GM21529 (cell line): Measurements from ENCODE around the gene IFIH1.
A peak's percentile ranks its signal among the peaks of the same experiment; 100 is the strongest.

Source experiments
- ATAC-seq: cut with Tn5 transposase; IDR thresholded peaks from one replicate; pipeline ENCODE4 v1.9.1; 2021; ENCODE audit not compliant: unreplicated experiment

The IFIH1 gene

GRCh38 chr2:162258686-162259085 is 59.8 kb downstream of the IFIH1 start:
- ATAC-seq, result no peak

- no peak for ATAC-seq
Observed at GRCh38 chr2:162258169-162258568, 60.3 kb downstream of the IFIH1 start.

- no peak for ATAC-seq
Observed at GRCh38 chr2:162257425-162257824, 61.1 kb downstream of the IFIH1 start.

- no peak for ATAC-seq
Observed at GRCh38 chr2:162256591-162256991, 61.9 kb downstream of the IFIH1 start.

- no peak for ATAC-seq
Observed at GRCh38 chr2:162254236-162254871, 64.1 kb downstream of the IFIH1 start.

GRCh38 chr2:162253435-162253834 is 65.0 kb downstream of the IFIH1 start:
- ATAC-seq, result no peak

- no peak for ATAC-seq
Observed at GRCh38 chr2:162252153-162252552, 66.3 kb downstream of the IFIH1 start.

GRCh38 chr2:162245781-162246180 is 72.7 kb downstream of the IFIH1 start:
- no peak for ATAC-seq

- no peak for ATAC-seq
Observed at GRCh38 chr2:162245061-162245460, 73.4 kb downstream of the IFIH1 start.

- no peak for ATAC-seq
Observed at GRCh38 chr2:162244541-162245031, 73.9 kb downstream of the IFIH1 start.

GRCh38 chr2:162243715-162244114 is 74.8 kb downstream of the IFIH1 start:
- ATAC-seq, result no peak

- ATAC-seq, result no peak
Observed at GRCh38 chr2:162243294-162243693, 75.2 kb downstream of the IFIH1 start, which contains the start of gene FAP. TSS of gene FAP (minus strand) at chr2:162243445. CDS start at chr2:162243327, 118 bp downstream.

GRCh38 chr2:162242586-162243280 is 75.8 kb downstream of the IFIH1 start:
- no peak for ATAC-seq

- no peak for ATAC-seq
Observed at GRCh38 chr2:162241571-162241970, 76.9 kb downstream of the IFIH1 start.

GRCh38 chr2:162234620-162235462 is 83.6 kb downstream of the IFIH1 start:
- ATAC-seq, result no peak

GRCh38 chr2:162233197-162233596 is 85.3 kb downstream of the IFIH1 start:
- ATAC-seq, result no peak

GRCh38 chr2:162232671-162233070 is 85.8 kb downstream of the IFIH1 start:
- ATAC-seq, result no peak

GRCh38 chr2:162232027-162232426 is 86.5 kb downstream of the IFIH1 start:
- ATAC-seq, result no peak

GRCh38 chr2:162230761-162231160 is 87.7 kb downstream of the IFIH1 start:
- ATAC-seq, result no peak

GRCh38 chr2:162226836-162227235 is 91.6 kb downstream of the IFIH1 start:
- no peak for ATAC-seq

GRCh38 chr2:162221064-162221463 is 97.4 kb downstream of the IFIH1 start:
- peak; percentile 95 for ATAC-seq

GRCh38 chr2:162220368-162220767 is 98.1 kb downstream of the IFIH1 start:
- ATAC-seq, result no peak
